Activated T-cell treated with anti-CD3 and anti-CD28 coated beads for 1 hour (primary cell): Measurements from ENCODE around the gene COA3.

Experiments used
- DNase-seq: peaks from one replicate; pipeline ENCODE4 v3.0.0-alpha.2; 2020; ENCODE audit warnings: low read depth

COA3 gene, protein sequence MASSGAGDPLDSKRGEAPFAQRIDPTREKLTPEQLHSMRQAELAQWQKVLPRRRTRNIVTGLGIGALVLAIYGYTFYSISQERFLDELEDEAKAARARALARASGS

DNA sequence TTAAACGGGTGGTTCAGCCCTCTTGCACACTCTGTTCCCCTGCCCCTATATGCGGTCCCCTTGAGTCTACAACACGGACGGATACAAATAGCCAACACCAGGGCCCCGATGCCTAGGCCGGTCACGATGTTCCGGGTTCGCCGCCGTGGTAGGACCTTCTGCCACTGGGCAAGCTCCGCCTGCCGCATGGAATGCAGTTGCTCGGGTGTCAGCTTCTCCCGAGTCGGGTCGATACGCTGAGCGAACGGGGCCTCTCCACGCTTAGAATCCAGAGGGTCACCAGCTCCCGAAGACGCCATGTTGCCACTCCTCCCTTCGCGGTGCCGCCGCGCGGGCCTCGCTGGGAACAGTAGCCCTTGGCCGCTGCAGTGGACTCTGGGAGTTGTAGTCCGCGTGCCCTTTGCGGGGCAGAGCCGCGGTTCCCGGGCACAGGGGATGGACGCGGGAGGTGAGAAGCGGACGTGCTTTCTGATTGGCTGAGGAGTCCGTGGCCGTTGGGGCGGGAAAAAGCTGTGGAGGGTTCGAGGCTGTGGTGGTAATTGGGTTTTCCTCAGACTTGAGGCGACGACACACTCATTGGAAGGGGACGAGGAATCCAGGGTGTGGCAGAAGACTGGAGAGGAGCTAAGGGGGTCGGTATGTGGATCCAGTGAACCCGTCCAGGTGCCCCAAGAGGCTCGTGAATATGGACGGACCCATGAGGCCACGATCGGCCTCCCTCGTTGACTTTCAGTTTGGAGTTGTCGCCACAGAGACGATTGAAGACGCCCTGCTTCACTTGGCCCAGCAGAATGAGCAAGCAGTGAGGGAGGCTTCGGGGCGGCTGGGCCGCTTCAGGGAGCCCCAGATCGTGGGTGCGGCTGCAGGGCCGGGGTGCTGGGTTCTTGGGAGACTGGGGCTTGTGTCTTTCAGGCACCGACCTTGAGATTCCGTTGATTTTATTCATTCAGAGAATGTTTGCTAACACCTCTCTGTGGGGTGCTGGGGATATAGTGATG is at the start of gene COA3, which contains the start of gene CNTD1:
TSS of gene COA3 (minus strand) at position 322 of the 998 bp plus-strand sequence. CDS start at position 299, 23 bp downstream.
TSS of gene CNTD1 (plus strand) at position 479 of the 998 bp plus-strand sequence. CDS start at position 686, 207 bp downstream.
- peak; percentile 61 for DNase-seq

DNA sequence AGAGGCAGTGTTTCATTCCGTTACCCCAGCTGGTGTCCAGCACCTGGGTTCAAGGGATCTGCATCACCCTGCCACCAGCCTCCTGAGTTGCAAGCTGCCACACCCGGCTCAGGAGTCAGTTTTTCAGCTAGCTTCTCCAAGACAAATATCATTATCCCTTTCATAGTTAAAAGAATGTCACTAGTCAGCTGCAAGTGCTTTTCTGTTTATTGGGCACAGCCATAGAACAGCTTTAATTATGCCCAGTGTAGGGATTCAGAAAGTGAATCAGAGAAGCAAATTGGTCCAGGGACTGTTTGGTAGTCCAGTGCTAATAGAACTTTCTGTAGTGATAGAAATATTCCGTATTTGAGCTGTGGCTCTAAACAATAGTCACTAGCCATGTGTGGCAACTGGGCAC is 49.6 kb upstream of the COA3 start:
- no peak for DNase-seq

GRCh38 chr17:42846594-42847280 is 48.2 kb upstream of the COA3 start:
- DNase-seq = no peak

GRCh38 chr17:42845918-42846593 is 47.6 kb upstream of the COA3 start:
- DNase-seq = no peak

DNA sequence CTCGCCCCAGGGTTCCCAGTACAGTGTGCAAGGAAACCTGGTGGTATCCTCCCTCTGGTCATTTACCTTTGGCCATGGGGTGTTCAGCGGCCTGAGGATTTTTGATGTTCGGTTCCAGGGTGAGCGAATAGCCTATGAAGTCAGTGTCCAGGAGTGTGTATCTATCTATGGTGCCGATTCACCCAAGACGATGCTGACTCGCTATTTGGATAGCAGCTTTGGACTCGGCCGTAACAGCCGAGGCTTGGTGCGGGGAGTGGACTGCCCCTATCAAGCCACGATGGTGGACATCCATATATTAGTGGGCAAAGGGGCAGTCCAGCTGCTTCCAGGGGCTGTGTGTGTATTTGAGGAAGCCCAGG is 47.0 kb upstream of the COA3 start:
- DNase-seq = no peak

GRCh38 chr17:42844761-42845555 is 46.5 kb upstream of the COA3 start:
- no peak for DNase-seq

- DNase-seq = no peak
These were observed 45.8 kb upstream of the COA3 start, which contains the start of gene AOC2 for GRCh38 chr17:42844271-42844670. Gene AOC2 (plus strand): TSS chr17:42844580. CDS start chr17:42844627, 47 bp downstream.

- DNase-seq = no peak
These were observed 44.9 kb upstream of the COA3 start for GRCh38 chr17:42843358-42843934.

GRCh38 chr17:42841975-42842685 is 43.6 kb upstream of the COA3 start:
- no peak for DNase-seq

GRCh38 chr17:42835732-42836131 is 37.2 kb upstream of the COA3 start:
- no peak for DNase-seq

- DNase-seq = no peak
These were observed 35.4 kb upstream of the COA3 start for GRCh38 chr17:42833767-42834422.

DNA sequence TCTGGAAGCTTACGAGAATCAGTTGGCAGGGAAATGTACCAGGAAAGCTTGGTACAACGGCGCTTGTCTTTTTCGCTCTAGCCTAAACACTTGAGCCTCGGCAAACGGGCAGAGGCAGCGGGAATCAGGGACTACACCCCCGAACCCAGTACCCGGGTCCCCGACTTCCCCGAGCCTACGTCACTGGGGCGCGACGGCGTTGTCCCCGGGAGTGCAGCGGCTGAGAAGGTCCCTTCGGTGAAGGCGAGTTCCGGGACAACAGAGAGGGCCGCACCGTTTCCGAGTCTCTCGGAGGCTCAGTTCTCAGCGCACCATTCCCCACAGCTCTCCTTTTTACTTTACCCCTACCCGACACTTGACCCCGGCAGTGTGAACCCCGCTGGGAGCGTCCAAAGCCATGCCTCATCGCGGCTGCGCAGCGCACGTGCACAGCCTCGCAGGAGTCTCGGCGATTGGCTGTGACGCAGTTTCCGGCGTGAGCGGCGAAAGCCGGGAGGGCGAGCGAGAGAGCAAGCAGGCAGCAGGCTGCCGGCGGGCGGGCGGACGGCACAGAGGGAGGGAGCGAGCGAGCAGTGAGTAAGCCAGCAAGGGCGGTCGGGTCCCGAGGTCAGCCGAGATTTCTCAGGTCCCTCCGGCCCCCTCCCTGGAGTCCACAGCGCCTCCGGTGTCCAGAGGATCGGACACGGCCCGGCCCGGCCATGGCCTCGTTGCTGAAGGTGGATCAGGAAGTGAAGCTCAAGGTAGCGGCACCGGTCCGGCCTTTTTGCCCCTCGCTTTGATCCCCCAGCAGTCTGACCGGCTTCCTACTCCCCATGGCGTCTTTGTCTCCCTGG is 34.6 kb upstream of the COA3 start, which contains the start of gene PSME3:
TSS of gene PSME3 (plus strand) at position 464 of the 833 bp plus-strand sequence. CDS start at position 699, 235 bp downstream.
- DNase-seq = peak; percentile 81

DNA sequence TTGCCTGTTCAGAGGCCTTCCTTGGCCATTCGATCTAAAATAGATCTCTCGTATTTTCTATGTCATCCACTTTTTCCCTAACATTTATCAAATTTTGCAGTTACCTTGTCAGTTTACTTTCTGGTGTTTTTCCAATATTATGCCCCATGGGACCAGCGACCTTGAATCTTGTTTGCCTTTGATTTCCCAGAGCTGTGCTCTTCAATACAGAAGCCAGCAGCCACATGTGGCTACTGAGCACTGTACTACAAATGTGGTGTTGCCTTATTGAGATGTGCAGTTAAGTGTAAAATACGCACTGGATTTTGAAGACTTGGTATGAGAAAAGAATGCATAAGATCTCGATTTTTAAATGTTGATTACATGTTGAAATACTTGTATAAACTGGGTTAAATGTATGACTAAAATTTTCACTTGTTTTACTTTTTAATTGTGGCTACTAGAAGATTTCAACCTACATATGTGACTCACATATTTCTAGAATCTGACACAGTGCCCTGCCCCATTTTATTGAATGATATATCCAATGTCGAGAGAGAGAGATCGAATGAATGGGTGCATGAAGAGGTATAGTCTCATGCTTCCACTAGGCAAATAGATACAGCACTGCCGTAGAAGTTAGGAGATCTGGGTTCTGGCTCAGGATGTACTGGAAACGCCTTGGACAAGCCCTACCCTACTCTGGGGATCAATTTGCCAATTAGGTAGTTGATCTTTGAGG is 33.9 kb upstream of the COA3 start:
- DNase-seq = no peak

- no peak for DNase-seq
These were observed 32.5 kb upstream of the COA3 start for GRCh38 chr17:42830971-42831370.

GRCh38 chr17:42827472-42827871 is 29.0 kb upstream of the COA3 start:
- no peak for DNase-seq

DNA sequence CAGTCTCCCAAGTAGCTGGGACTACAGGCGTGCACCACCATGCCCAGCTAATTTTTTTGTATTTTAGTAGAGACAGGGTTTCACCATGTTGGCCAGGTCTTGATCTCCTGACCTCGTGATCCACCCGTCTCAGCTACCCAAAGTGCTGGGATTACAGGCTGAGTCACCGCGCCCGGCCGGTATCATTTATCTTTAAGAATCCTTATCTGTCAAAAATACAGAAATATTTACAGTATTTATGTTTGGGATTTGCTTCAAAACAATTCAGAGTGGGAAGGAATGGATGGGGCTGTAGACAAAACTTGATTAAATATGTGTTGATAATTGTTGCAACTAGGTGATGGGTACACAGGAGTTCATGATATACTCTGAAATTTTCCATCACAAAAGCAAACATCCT is 22.7 kb upstream of the COA3 start:
- no peak for DNase-seq

DNA sequence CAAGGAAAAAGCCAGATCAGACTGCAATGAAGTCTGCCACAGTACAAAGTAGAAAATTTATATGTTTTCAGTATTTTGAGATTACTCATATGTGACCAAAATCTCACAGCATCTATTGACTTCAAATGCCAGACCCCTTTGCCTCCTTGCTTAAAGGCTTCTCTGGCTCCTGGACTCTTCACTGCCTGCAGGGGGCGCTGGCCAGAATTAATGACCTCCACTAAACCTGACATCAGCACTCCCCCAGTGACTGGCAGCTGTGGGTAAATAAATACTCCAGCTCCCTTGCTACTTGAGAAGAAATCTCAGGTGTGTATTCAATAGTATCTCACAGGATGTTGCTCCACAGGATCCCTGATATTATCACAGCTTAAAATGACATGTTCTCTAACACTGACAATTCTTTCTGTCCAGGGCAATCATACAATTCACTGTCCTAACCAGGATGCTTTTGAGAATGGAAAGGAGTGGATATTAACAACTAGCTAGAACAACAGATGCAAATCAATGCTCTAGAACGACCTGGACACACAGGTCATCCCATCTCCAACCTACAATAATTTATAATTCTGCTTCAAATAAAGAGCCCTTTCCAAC is 21.5 kb upstream of the COA3 start:
- DNase-seq = peak; percentile 56
